Activated CD8-positive, alpha-beta memory T cell treated with anti-CD3 and anti-CD28 coated beads, Interleukin-2, amount 50 U/mL, for 1 hour (primary cell): ENCODE results near the gene F5.

ENCODE experiments used
- DNase-seq: peaks from one replicate; pipeline ENCODE4 v3.0.0-alpha.2; 2020; ENCODE audit errors: extremely low read depth

The F5 gene

GRCh38 chr1:169588112-169588511, 1.8 kb upstream of the F5 start:
- DNase-seq, result no peak

DNA sequence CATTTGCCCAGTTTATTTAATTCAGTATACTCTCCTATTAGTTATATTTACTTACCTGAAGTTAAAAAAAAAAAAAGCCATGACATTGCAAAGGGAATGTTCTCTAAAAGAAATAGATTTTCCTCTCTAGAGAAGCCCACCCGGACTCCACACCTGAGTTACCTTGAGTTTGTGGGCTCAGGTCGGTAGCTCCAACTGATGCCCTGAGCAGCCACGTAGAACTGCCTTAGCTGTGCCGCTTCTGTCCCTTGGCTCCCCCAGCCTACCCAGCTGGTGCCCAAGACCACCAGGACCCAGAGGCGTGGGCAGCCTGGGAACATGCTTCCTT, 250 bp downstream of the F5 start:
- DNase-seq, result no peak

- DNase-seq, result no peak
Measured at GRCh38 chr1:169585181-169585580, 1.1 kb downstream of the F5 start.

DNA sequence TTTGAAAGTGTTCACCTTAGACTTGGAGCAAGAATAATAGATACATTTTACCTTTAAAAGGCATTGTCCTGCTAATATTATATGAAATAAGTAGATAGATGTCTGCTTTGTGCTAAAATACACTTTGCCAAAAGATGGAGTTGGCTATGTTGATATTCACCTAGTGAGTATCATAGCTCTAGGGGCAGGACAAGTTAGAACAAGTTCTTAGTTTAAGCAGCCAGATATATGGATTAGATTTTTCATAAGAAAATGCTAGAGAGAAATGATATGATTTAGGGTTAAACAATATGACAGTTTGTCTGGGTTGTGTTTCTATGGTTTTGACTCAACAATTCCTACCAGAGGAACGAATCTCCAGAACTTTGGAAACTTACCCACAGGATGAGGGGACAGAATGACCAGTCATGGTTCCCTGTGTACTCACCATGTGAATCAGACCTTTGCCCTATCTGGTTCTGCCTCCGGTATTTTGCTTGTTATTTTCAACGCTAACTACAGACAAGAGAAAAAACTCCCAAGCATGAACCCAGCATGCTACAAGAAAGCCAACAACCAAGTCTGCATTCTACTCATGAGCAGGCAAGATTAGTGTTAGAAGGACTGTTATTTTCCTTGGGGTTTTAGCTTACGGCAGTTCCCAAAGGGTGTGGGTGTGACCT, 1.7 kb downstream of the F5 start:
- no peak for DNase-seq

- no peak for DNase-seq
Measured at GRCh38 chr1:169577981-169578738, 8.1 kb downstream of the F5 start.

DNA sequence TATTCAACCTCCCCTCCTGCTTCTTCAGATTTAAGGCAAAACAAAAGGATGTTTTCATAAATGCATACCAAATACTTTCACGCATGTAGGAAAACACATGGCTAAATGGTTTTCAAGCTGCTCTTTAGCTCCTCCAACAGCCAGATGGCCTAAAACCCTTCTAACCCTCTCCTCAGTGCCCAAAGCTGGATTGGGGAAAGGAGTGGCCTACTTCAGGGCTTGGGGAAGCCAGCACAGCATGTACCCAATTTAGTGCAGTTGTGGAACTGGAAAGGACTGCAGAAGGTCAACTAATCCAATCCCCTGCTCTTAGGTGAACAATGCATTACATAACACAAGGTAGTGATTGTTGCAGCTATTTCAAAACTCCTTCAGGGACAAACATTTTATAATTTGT, 9.3 kb downstream of the F5 start:
- DNase-seq, result no peak

GRCh38 chr1:169576241-169576934, 9.9 kb downstream of the F5 start:
- DNase-seq, result no peak

DNA sequence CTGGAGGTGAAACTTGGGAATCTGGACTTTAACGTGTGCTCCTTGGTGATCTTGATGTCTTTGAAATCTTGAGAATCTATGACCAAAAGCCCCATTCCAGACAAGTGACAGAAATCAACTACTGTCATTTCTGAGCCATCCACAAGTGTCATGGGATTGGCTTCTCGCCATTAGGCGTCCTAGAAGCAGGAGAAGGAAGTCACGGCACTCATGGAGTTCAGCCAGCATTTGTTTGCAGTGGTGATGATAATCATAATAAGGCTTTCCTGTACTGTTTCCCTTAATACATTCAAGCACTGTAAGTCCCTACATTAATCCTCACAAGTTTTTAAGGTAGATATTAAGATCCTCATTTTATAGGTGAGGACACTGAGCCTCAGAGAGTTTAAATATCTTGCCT, 11.9 kb downstream of the F5 start:
- DNase-seq, result no peak

- DNase-seq, result no peak
Measured at GRCh38 chr1:169572187-169572586, 14.1 kb downstream of the F5 start.

GRCh38 chr1:169571450-169571849, 14.8 kb downstream of the F5 start:
- DNase-seq, result no peak

DNA sequence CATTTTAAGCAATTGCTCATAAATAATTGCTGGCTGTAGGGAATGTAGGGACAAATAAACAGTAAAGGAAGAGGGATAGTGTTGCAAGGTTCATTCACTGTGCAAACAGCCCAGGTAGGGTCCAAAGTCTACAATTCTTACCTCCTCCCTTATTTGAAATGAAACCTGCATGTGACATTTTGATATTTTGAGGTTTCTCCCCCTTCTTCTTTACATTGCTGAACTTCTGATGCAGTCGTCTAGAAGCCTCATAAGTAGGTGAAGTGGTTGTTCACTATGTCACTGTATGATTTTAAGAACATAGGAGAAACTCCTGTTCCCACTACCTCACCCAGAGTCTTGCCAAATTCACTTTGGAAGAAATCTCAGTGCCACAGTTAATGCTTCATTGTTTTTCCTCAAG, 16.1 kb downstream of the F5 start:
- DNase-seq, result no peak

- DNase-seq, result no peak
Measured at GRCh38 chr1:169568497-169568896, 17.8 kb downstream of the F5 start.

DNA sequence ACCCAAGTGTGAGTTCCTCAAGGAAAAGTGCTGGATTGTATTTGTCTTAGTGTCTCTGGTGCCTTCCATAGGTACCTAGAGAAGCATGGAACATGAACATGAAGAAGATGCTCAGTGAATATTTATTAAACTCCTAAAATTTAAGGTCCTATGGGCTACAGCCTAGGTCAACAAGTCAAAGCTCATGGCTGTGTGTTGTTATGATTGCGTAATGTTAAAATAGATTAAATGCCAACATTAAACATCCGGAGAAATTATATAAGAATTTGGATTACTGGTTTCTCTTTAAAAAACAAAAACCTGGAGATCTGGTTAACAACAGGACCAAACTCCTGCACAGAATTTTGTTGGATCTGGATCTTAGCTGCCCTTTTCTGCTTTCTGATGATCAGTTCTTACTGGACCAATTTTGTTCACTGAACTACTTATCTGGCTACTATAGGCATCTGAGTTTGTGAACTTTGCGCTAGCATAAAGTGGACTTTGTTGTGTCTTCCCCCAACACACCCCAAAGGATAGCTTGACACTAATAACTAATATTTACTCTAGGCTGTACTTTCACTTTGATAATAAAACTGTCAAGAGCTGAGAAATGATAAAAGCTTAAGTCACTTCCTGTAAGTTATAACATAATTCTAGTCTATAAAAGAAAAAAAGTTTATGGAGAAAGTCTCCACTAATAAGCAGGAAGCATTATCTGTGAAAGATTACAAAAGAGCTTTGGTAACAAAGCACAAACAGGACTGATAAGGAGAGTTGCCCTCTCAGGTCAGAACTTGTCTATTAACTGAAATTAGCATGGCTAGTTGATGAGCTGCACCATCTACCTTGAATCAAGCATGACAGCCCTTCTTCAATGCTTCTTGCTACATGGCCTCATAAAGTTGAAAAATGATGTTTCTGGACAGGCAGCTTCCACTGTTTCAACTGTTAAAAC, 20.7 kb downstream of the F5 start:
- DNase-seq, result no peak

DNA sequence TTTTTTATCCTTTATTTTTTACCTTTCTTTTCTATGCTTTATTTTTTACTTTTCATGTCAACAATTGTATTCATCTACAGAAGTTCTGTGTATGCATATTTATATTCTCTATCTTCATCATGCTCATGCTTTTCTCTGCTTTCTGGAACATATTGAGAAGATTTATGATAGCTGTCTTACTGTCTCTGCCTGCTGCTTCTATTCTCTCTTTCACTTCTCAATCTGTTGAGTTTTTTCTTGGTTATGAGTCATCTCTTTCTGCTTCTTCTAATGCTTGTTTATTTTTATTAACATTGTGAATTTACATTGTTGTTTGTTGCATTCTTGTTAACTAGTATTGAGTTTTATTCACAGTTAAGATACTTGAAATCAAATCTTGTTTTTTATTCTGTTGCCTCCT, 22.6 kb downstream of the F5 start:
- DNase-seq, result no peak

GRCh38 chr1:169563019-169563615, 23.2 kb downstream of the F5 start:
- no peak for DNase-seq

GRCh38 chr1:169561692-169562091, 24.6 kb downstream of the F5 start:
- no peak for DNase-seq

DNA sequence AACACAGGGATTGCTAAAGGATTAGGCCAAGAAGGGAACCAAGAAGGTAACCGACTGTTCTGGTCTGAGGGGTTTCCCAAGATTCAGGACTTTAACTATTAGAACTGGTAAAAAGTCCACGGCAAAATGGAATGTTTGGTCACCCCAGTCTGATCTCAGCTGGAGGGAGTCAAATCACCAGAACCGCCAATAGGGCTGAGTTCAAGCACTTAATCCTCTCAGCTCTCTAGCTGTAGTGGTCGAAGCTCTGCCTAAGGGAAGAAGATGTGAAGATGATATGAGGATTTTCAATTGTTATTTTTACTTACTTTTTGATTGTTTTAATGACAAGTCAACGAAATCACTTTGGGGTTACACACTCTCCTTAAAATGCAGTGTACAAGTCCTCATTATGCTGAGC, 29.1 kb downstream of the F5 start:
- DNase-seq, result no peak

DNA sequence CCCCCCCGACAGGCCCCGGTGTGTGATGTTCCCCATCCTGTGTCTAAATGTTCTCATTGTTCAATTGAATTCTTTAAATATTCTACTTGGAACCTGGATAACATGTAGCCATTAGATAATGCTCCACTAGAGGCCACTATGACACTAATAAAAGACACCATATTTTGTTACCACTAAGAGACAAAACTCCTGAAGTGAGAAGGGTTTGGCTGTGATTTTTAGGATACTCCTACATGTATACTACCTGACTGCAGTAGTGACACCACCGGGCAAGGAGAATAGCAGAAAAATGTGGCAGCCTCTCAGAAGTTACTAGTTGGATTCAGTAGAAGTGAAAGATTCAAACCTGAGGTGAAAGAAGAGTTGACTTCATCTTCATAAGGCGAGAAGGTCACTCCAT, 36.0 kb downstream of the F5 start:
- no peak for DNase-seq

DNA sequence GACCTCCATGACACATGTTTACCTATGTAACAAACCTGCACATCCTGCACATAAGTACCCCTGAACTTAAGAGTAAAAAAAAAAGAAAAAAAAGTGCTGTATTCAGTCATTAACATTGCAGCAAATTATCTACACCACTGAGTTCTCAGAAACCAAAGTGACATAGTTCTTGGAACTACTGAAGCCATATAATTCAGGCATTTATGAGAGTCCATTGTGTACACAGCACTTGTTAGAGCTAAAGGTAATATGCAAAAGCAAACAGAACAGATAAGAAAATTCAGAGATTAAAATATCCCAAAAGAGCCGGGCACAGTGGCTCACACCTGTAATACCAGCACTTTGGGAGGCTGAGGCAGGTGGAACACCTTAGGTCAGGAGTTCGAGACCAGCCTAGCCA, 38.0 kb downstream of the F5 start:
- no peak for DNase-seq

- peak; percentile 36 for DNase-seq
Measured at GRCh38 chr1:169546087-169546995, 39.9 kb downstream of the F5 start.

- no peak for DNase-seq
Measured at GRCh38 chr1:169545472-169545871, 40.8 kb downstream of the F5 start.
